ENCODE measurements around the gene PFKP.
"Not testable (repeated sequence)": the region's sequence is repeated elsewhere in the genome, so short reads cannot be mapped to it uniquely, and the experiment has no call there.

Gene PFKP

DNA sequence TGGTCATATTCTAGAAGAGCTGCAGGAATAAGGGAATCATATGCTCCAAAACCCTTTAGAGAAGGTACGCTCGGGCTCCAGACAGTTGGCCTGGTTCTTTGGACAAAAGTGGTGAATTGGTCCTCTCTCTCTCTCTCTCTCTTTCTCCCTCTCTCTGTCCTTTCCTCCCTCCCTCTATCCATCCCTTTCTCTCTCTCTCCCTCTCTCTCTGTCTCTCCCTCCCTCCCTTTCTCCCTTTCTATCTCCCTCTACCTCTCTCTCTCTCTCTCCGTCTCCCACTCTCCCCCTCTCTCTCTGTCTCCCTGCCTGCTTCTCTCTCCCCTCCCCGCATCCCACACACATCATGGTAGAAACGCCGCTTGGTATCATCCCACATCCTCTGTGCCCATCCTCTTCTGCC, 19.8 kb upstream of the PFKP start:
- DNase-seq (ENCODE audit: low read depth) = no peak

DNA sequence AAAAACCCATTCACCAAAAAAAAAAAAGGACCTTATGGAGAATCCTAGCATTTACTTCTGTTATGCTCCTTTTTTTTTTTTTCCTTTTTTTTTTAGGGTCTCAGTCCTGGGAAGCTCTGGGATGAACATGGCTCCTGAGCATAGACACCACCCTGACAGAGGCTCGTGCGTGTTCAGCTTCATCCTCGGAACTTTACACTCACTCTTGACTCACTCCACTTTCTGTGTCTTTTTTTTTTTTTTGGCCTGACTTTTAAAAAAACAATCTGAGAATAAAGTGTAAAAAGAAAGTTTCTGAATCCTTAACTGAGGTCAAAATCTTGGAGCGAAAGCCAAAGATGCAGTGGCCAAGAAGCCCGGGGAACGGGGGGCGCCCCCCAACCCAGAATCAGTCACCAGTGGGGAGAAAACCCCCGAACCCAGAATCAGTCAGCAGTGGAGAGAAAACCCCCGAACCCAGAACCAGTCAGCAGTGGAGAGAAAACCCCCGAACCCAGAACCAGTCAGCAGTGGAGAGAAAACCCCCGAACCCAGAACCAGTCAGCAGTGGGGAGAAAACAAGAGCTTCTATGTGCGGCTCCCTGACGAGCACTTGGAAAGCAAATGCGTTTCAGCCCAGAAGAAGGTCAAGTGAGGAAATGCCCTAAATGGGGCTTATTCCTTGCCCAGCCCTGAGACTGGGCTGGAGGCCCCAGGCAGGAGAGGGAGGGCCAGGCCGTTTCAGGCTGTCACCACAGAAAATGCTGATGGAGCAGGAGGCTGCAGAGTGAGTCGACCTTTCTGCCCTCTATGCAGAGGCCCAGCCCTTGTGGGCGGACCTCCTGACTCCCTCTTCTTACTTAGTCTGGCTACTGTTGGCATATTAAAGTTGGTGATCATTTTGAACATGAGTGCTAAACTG, 19.0 kb upstream of the PFKP start:
- no peak for DNase-seq (ENCODE audit: low read depth)

DNA sequence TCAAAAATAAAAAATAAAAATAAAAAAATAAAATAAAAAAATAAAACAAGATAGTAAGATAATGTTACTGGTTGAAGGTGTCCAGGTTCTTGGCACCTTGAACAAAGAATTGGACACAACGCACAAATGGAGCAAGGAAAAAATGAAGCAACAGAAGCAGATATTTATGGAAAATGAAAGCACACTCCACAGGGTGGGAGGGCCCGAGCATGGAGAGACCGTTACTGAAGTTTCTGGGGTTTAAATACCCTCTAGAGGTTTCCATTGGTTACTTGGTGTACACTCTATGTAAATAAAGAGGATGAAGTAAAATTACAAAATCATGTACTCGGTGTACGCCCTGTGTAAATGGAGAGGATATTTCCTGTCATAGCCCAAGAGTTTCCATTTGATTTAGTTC, 15.7 kb upstream of the PFKP start:
- no peak for DNase-seq (ENCODE audit: low read depth)

DNA sequence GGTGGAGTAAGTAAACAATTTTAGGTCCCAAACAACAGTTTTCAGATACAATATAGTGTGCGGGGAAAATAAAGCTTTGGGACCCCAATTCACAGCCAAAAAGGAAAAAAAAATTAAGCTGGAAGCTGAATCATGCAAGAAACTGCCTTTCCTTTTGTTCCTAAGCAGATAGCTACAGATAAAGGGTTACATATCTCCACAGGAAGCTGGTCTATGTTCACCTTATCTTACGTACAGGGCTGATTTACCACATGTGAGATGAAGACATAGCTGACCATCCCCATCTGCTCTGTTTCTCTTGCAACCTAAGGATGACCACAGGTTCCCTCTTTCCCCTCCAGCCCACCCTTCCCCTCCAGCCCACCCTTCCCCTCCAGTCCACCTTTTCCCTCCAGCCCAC, 14.2 kb upstream of the PFKP start:
- DNase-seq (ENCODE audit: low read depth) = no peak

DNA sequence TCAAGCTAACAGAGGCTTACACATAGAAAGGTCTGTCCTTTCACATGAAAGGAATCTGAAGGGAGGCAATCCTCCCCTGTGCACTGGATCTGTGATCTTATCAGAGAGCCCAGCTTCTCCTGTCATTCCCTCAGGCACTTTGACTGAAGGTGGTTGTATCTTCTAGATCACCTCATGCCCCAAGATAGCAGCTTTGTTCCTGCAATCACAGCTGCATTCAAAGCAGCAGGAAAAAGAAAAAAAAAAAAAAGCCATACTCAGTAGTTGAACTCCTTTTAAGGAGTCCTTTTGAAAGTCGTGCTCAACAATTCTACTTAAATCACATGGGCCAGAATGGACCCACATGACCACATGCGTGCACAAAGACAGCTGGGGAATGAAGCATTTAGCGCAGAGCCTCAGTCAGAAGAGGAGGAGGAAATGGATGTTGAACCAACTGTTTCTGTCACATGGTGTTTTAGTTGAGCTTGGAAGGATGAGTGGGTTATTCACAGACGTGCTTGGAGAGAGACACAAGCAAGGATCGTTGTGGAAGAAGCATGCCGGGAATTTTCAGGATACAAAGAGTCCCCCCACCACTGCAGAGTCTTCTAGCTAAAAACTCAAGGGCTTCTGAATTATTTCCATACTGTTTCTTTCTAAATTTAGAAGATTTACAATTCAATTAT, 13.0 kb upstream of the PFKP start:
- no peak for DNase-seq (ENCODE audit: low read depth)

DNA sequence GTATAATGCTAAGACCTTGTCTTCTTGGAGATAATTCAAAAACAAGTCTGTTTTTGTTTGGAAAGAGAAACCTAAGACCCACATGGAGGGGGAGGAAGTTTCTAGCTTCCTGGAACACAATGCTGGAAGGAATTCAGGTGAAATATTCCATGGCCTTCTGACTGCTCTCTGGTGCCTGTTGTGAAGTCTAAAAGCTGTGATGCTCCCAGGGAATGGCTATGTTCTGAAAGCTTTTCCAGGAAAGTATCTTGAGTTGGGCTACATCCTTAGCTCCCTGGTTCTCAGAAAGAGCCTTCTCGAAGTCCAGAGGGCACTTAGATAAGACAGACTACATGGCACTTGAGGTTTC, 12.5 kb upstream of the PFKP start:
- DNase-seq (ENCODE audit: low read depth) = no peak

DNA sequence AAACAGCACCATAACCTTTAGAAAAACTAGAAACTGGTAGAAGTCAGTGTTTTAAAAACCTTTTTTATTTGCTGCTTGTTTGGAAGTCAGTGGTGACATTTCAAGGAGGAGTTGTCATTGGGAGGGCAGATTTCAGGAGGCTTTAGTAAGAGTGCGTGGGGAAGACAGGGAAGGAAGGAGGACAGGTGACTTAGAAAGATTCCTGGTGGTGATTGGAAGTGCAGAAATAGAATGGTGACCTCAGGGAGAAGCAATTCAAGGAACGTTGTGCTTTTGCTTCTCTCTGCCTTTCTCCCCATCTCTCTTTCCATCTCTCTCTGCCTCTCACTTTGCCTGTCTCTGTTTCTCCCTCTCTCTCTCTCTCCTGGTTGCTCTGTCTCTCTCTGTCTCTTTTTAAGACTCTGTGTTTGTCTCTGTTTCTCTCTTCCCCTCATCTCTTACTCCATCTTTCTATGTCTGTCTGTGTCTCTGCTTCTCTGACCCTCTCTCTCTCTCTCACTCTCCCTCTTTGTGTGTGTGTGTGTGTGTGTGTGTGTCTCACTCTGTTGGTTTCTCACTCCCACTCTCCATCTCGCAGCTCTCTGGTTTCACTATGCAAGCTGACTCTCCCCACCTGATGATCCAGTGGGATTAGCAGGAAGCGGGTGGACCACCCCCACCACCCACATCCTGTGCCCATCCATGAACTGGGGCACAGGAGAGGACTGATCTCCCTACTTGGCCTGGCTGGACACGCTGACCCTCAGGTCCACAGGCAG, 10.9 kb upstream of the PFKP start:
- no peak for DNase-seq (ENCODE audit: low read depth)

DNA sequence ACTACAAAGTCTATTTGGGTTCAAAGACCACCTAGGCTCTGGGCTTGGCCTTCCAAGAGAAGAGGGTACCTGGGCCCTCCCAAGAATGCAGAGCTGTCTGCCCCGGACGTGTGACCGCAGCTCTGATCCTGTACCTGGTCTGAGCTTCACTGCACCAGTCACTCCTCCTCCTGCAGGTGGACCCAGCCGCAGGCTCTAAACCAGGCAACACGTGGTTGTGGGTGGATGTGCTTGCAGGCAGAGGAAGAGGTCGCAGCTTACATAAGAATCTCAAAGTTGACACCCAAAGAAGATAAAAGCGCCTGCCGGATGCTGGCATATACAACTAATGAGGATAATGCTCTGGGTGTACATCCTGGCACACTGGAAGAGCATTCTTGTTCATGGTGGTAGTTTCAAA, 9.4 kb upstream of the PFKP start:
- DNase-seq (ENCODE audit: low read depth) = no peak

DNA sequence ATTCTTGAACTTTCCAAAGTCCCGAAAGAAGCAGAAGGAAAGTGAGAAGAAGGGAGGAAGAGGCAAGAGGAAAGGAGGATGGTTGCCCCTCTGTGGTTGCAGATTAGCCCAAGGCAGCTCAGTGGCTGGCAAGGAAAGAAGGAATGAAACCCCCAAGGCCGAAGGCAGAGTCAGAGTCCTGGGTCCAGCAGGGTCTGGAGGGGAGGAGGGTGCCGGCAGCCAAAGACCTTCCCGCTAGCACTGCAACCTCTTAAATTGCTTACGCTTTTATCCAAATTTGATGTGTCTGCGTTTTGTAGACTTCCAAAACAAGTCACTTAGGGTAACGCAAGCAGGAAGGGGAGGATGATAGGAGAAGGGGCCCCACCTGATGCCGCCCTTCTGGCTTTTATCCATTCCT, 7.4 kb upstream of the PFKP start:
- no peak for DNase-seq (ENCODE audit: low read depth)

DNA sequence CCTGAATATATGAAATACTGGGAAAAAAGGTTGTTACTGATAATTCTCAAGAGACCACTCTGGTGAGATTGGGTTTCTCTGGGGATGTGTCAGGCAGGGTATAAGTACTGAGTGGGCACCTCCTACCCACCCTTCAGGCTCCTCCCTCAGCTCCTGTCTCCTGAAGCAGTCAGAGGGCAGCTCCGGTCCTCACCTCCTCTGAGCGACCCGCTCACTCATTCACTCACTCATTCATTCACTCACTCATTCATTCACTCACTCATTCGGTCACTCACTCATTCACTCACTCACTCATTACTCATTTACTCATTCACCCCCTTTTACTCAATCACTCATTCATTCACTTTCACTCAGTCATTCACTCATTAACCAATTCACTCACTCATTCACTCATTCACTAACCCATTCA, 6.9 kb upstream of the PFKP start:
- no peak for DNase-seq (ENCODE audit: low read depth)

DNA sequence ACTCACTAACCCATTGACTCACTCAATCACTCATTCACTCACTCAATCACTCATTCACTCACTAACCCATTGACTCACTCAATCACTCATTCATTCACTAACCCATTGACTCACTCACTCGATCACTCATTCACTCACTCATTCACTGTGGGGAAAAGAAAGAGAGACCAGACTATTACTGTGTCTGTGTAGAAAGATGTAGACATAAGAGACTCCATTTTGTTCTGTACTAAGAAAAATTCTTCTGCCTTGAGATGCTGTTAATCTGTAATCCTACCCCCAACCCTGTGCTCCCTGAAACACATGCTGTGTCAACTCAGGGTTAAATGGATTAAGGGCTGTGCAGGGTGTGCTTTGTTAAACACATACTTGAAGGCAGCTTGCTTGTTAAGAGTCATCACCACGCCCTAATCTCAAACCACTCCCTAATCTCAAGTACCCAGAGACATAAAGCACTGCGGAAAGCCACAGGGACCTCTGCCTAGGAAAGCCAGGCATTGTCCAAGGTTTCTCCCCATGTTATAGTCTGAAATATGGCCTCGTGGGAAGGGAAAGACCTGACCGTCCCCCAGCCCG, 5.9 kb upstream of the PFKP start:
- DNase-seq (ENCODE audit: low read depth) = not testable (repeated sequence)

DNA sequence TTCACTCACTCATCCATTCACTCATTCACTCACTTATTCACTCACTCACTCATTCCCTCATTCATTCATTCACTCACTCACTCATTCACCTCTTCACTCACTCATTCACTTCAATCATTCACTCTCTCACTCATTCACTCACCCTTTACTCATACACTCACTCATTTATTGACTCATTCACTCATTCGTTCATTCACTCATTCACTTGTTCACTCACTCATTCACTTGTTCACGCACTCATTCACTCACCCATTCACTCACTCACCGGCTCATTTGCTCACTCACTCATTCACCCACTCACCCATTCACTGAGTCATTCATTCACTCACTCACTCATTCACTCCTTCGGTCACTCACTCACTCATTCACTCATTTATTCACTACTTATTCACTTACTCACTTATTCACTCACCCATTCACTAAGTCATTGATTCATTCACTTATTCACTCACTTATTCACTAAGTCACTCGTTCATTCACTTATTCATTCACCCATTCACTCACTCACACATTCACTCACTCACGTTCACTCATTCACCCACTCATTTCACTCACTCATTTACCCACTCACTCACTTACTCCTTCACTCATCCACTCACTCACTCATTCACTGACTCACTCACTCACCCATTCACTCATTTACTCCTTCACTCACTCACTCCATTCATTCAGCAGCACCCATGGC, 4.7 kb upstream of the PFKP start:
- no peak for DNase-seq (ENCODE audit: low read depth)

DNA sequence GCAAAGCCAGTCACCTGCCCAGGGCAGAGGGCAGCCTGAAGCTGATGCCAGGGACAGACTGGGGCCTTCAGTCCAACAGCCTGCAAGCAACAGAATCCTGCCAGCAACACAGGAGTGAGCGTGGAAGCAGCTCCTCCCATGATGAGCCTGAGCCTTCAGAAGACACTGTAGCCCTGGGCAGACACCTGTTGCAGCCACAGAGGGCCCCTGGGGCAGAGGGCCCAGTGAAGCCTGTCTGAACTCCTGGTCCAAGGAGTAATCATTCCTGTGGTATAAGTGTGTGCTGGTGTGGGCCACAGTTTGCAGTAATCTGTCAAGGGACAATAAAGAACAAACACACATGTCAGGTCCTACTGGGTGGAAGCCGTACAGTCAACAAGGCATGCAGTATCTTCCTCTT, 2.9 kb upstream of the PFKP start:
- no peak for DNase-seq (ENCODE audit: low read depth)

DNA sequence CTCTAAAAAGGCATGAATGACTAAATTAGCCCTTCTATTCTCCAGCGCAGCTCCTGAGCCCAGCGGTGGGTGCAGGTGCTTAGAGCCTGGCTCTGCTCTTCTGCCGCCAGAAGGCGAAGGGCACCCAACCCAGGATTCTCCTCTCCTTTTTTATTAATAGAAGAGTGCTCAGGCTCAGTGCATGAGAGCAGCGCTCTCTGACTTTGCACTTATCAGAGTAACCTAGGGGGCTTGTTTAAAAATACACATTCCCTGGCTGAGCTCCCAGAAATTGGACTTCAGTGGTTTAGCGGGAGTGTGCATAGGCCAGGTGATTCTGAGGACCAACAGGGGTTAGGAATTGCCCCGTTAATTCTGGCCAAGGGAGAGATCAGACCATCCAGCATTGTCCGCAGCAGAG, 1.7 kb upstream of the PFKP start:
- no peak for DNase-seq (ENCODE audit: low read depth)

DNA sequence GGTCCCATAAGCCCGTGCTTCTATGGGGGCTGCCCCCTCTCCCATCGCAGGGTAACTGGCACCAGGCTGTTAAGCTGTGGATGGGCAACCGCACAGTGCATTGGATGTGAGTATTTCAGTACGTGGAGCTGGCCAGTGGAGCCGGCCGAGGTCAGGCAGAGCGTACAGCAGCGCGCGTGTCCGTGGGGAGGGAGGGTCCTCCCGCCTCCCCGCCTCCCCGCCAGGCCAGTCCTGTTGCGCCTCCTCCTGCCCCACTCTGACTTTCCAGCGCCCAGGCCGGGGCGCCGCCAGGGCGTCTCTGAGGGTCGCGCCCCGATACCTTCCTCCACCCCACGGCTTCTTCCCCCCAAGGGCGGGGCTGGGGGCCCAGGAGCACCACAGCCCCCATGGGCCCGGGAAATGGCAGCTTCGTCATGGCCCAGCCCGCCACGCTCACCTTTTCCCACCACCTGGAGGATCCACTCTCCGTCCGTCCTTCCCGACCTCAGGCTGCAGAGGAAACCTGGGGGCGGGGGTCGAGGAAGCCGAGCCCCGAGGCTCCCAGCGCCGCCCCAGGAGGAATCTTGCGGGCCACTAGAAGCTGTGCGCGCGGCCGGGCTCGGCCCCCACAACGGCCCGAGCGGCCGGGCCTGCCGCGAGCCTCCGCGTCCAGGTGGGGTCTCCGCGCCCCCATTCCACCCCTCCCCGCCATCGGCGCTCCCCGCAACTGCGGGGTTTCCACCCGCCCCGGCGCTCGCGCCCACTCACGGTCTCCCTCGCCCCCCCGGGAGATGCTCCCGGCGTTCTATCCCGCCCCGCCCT, 831 bp upstream of the PFKP start:
- DNase-seq (ENCODE audit: low read depth) = no peak

DNA sequence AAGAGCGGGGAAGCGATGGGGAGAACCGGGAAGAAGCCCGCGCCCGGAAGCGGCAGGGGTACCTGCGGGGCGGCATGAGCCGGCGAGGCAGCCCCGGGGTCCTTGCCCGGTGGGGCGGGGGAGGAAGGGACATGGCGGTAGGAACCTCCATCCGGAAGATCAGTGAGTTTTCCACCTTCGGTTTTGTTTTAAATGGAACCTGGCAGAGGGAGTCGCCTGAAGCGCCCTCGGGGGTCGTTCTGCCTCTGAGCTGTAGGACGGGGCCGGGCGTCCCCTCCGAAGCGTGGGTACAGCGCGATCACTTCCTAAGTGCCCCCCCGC, 471 bp downstream of the PFKP start:
- no peak for DNase-seq (ENCODE audit: low read depth)

DNA sequence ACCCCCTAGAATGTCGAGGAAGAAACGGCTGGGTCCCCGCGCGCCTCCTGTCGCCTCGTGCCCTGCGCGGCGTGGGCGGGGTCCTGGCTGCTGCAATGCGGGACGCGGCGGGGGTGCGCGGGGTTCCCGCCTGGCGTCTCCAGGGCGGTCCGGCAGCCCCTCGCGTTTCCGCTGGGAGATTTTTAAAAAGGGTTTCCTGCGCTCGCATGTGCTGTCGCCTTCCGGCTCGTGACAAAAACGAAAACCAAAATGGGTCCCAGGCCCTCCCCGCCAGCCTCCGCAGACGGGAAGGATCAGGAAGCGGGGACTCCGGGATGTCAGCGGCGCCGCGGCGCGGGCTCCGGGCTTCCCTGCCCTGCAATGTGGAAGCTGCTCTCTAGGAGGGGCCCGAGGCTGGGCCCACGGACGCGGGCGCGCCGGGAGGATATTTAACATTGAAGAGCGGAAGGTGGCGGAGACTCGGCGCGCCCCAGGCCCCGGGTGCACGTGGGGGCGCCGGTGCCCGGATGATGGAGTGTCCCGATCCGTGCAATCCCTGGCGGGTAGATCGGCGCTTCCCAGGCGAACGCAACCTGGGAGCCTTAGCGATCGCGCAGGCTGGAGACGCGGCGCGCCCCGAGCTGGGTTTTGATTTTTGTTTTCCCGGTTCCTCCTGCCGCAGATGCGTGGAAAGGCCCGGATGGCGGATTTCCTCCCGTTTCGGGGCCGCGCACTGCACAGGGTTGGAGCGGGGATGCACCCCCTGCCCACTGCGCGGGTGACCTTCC, 1.0 kb downstream of the PFKP start:
- DNase-seq (ENCODE audit: low read depth) = peak; percentile 23

DNA sequence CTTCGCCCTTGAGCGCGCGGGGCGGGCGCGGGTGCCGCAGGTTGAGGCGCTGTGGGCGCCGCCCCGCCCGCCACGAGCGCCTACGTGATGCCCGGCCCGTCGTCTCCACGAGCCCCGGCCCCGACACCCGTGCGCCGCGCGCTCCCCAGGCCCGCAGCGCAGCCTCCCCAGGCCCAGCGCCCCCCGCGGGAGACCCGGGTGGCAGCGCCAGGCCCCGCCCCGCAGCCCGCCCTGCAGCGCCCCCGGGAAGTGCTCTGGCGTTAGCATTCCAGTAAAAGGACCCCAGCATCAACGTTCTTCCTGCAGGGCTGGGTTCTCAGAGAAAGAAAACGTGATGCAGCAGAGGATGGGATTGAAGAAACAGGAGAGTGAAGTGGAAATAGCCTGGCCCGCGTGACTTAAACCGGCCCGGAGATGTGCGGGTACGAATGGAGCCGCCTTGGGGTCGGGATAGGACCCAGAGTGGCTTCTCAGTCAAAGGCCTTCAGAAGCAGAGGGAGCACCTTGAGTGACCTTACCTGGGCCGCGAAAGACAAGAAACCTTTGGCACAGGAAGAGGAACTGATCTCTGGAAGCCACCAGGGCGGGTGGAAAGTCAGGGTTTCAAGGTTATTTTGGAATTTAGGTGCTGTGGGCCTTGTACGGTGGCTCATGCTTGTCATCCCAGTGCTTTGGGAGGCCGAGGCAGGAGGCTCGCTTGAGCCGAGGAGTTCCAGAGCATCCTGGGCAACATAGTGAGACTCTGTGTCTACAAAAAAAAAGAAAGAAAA, 1.8 kb downstream of the PFKP start:
- DNase-seq (ENCODE audit: low read depth) = no peak

DNA sequence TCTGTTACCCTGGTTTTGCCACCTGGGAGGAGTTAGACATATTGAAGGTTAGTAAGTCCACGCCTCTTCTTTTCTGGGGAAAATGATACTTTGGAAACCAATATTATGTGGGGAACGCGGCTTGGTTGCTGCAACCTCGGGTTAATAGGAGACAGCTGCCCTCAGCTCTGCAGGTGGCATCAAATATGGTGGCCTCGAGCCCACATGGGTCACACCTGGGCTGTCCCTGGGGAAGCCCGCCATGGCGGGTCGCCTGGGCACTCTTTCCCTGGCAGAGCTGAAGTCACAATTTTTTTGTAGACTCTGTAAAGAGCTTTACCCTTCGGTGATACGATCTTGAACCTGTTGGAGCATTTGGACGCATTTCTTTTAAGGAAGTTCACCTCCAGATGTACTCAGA, 2.5 kb downstream of the PFKP start:
- DNase-seq (ENCODE audit: low read depth) = no peak
